T-helper 17 cell (primary cell): ENCODE measurements around the gene TTI1. TPM values are rescaled to one million over a fixed set of nuclear protein-coding genes. Genes with fewer than 3 reads are reported as not detected.
"Not testable (repeated sequence)": the region's sequence is repeated elsewhere in the genome, so short reads cannot be mapped to it uniquely, and the experiment has no call there.

Experiments
- ATAC-seq: fragments of 150-1000 bp; cut with Tn5 transposase; 2 replicates; pipeline ENCODE4 v1.10.0; 2021; ENCODE audit warnings: mild to moderate bottlenecking, moderate library complexity
- DNase-seq, 3 donors: peaks; one replicate each; pipeline versions ENCODE4 v3.0.0 to v3.0.0-alpha.2; 2020 to 2021
- H3K9me3 ChIP-seq: one replicate; pipeline ENCODE4 v1.7.0; 2013; ENCODE audit warnings: low read length, mild to moderate bottlenecking; ENCODE audit not compliant: control insufficient read depth, poor library complexity, severe bottlenecking
- H3K27ac Mint-ChIP-seq: one replicate; pipeline ENCODE4 v1.8.0; 2022; ENCODE audit warnings: mild to moderate bottlenecking, moderate library complexity, mixed read lengths
- H3K27me3 Mint-ChIP-seq: one replicate; pipeline ENCODE4 v1.8.0; 2022; ENCODE audit warnings: mixed read lengths
- H3K36me3 Mint-ChIP-seq: one replicate; pipeline ENCODE4 v1.8.0; 2022; ENCODE audit warnings: low read depth, mixed read lengths
- H3K4me1 Mint-ChIP-seq: one replicate; pipeline ENCODE4 v1.8.0; 2022; ENCODE audit warnings: mild to moderate bottlenecking, mixed read lengths
- H3K4me3 Mint-ChIP-seq: one replicate; pipeline ENCODE4 v1.8.0; 2022; ENCODE audit warnings: mild to moderate bottlenecking, moderate library complexity, mixed read lengths
- total RNA-seq, 4 donors: library from RNA in 2 of 4; stranded (reverse) in 2 of 4; gene quantifications; one replicate each; pipeline ENCODE4 v1.2.3 and lab custom pipeline; 2022 to 2026

TTI1 gene
- total RNA-seq, 2 donors from 2014 or later, result 15.5 to 16.0 TPM

DNA sequence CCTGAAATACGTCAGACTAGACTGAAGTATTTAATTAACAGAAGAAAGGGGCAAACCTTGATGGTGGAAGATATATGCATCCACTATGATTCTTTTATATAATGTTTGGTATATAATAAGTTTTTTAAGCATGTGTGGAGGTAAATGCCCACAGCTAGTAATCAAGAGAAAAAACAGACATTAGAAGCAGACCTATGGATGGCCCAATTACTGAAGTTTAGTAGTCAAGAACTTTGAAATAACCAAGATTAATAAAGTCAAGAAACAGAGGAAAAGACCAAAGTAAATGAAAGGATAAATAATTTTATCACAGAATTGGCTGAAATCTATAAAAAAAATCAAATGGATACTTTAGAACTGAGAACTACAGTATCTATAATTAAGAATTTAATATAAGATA is 15.3 kb downstream of the TTI1 start:
- DNase-seq, result no peak
- Mint-ChIP-seq H3K36me3 (peaks cover 17% of the 10 kb centered on the region), H3K27me3 (no peaks in the 10 kb centered on the region), H3K4me1 (peaks cover 11% of the 10 kb centered on the region), H3K4me3 (no peak overlapping the region), H3K27ac (no peak overlapping the region)
- ATAC-seq, result no peak
- peaks cover 9% of the 10 kb centered on the region for H3K9me3 ChIP-seq

DNA sequence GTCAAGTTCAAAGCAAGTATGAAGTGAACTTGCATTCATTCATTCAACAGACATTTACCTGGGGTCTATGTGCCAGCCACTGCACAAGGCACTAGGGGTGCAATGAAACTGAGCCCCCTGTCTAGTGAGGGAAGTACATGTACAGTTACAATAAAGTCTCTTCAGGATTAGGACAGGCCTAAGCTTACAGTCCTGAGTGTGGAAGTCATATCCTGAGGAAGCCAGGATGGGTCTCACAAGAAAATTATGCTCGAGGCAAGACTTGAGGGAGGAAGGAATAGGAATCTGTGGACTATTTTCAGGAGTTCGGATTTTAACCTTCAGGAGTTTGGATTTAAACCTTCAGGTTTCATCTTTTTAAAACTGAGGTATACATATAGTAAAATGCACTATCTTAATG is 19.4 kb downstream of the TTI1 start:
- Mint-ChIP-seq H3K4me3 (no peak overlapping the region), H3K27ac (peak overlapping the region; percentile 57), H3K36me3 (peaks cover 21% of the 10 kb centered on the region), H3K27me3 (no peaks in the 10 kb centered on the region), H3K4me1 (peaks cover 4% of the 10 kb centered on the region)
- ATAC-seq (no peak), DNase-seq (no peak)
- peaks cover 9% of the 10 kb centered on the region for H3K9me3 ChIP-seq

DNA sequence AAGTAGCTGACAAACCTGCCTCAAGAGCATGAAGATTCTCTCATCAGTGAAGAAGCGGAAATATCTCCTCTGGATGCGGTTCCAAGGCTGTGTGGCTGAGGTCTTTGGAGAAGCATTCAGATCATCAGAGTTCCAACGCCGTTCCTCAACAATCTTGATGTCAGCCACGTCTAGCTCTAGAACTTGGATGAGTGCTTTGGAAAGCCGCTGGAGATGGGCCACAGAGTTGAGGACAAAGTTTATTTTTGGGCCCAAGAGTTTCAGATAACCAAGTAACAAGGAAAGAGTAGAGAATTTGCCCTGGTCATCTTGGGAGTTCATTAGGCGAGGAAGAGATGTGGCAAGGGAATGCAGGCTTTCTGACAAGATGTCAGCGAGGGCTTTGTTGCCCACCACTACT is 20.9 kb downstream of the TTI1 start:
- H3K36me3 Mint-ChIP-seq, result peaks cover 17% of the 10 kb centered on the region
- ATAC-seq, result no peak
- no peak overlapping the region for H3K4me3 Mint-ChIP-seq
- DNase-seq, result no peak
- H3K4me1 Mint-ChIP-seq, result peaks cover 4% of the 10 kb centered on the region
- no peaks in the 10 kb centered on the region for H3K27me3 Mint-ChIP-seq
- no peaks in the 10 kb centered on the region for H3K9me3 ChIP-seq
- no peak overlapping the region for H3K27ac Mint-ChIP-seq

DNA sequence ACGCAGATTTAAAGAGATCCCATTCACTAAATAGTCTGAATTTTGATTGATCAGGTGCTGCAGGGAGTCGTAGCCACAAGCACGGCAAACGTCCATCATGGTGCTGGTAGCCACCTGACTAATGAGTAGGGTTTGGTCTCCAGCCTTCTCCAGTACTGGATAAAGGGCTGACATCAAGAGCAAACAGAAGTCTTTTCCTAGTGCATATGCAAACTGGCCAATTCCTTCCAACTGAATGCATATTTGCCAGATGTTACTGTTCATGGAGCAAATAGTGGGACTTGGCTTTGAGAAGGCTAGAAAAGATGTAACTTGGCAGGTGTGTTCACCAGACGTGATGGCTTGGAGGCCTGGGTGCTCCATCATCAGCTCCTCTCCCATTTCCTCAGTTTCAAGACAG is 21.6 kb downstream of the TTI1 start:
- H3K27ac Mint-ChIP-seq, result no peak overlapping the region
- peaks cover 5% of the 10 kb centered on the region for H3K4me1 Mint-ChIP-seq
- ATAC-seq, result no peak
- H3K27me3 Mint-ChIP-seq, result no peaks in the 10 kb centered on the region
- H3K4me3 Mint-ChIP-seq, result no peak overlapping the region
- H3K9me3 ChIP-seq, result no peaks in the 10 kb centered on the region
- no peak for DNase-seq
- H3K36me3 Mint-ChIP-seq, result peaks cover 14% of the 10 kb centered on the region

DNA sequence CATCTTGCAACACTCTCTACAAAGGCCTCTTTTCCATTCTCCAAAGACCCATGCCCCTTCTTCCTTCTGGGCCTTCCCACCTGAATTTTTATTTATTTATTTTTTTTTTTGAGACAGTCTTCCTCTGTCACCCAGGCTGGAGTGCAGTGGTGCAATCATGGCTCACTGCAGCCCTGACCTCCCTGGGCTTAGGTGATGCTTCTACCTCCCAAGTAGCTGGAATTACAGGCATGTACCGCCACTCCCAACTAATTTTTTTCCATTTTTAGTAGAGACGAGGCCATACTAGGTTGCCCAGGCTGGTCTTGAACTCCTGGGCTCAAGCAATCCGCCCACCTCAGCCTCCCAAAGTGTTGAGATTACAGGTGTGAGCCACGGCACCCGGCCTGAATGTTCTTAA is 23.8 kb downstream of the TTI1 start:
- not testable (repeated sequence) for H3K4me3 Mint-ChIP-seq
- H3K36me3 Mint-ChIP-seq, result peaks cover 10% of the 10 kb centered on the region
- peak overlapping the region; percentile 8 for H3K27ac Mint-ChIP-seq

DNA sequence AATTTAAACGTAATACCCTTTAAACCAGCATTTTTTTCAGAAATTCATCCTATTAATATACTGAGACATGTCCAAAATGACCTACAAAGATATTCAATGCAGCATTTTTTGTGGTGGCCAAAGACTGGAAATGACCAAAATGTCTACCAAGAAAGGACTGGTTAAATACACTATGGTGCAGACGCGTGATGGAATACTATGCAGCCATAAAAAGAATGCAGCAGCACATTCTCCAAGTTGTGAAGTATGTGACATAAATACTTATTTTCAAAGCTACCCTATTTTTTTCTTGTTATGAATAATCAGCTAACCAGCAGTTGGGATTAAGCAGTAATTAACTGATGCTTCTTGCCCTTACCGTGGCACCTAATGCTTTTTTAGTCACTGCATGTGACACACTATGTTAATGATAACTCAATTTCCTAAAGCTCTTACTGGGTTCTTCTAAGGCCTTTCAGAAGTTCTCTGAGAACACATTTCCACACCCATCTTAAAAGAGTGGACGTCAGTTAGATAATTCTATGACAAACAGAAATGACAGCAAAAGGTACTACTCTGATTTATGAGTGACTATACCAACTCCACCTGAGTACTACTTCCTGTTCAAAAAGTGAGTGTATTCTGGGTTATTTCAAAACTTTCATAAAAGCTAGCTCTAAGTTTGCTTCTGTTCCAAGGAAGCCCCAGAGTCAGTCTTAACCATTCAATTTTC is 24.9 kb downstream of the TTI1 start:
- H3K36me3 Mint-ChIP-seq, result peaks cover 9% of the 10 kb centered on the region
- peak overlapping the region; percentile 8 for H3K27ac Mint-ChIP-seq
- no peak for ATAC-seq
- no peak for DNase-seq
- H3K27me3 Mint-ChIP-seq, result no peaks in the 10 kb centered on the region
- H3K4me3 Mint-ChIP-seq, result no peak overlapping the region
- peaks cover 7% of the 10 kb centered on the region for H3K4me1 Mint-ChIP-seq
- no peaks in the 10 kb centered on the region for H3K9me3 ChIP-seq

More for the DNA sequence above, 23.8 kb downstream of the TTI1 start:
- H3K9me3 ChIP-seq, H3K27me3 Mint-ChIP-seq, ATAC-seq, H3K4me1 Mint-ChIP-seq, DNase-seq: not testable (repeated sequence)

DNA sequence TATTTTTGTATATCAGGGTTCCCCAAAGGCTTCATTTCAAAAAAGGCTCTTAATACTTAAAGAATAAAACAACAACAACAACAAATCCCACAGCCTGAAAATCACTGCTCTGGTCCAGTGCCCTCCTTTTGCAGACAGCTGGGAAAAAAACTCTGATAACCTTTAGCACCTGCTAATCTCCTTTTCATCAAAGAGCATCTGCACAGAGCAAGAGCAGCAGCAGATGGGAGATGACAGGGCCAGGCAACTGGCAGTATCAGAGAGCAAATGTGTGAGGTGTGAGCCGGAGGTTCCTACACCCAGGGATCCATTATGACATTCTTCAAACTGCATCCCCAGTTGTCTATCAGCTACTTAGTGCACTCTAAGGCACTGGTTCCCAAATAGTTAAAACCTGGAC is 25.7 kb downstream of the TTI1 start:
- Mint-ChIP-seq H3K27ac (no peak overlapping the region), H3K36me3 (peaks cover 9% of the 10 kb centered on the region), H3K27me3 (no peaks in the 10 kb centered on the region), H3K4me1 (peaks cover 7% of the 10 kb centered on the region), H3K4me3 (no peak overlapping the region)
- ATAC-seq, result no peak
- no peak for DNase-seq
- H3K9me3 ChIP-seq, result no peaks in the 10 kb centered on the region

DNA sequence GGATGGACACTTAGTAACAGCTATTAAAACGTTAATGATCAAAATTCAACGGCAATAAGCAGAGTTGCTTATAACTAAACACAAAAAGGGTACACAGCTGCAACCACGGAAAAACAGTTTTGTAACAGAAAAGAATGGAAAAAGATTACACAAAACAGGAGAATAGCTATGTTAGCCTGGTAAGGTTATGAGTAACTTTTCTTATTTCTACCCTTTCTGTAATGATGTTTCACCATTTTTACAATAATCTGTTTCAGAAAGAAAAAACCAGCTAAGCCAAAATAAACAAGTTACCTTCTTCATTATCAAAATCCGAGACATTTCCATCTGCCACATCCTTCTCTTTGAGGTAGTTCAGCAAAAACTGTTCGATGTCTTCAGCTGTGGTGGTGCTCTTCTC is 27.4 kb downstream of the TTI1 start:
- Mint-ChIP-seq H3K36me3 (peaks cover 9% of the 10 kb centered on the region), H3K4me3 (no peak overlapping the region), H3K27ac (peak overlapping the region; percentile 72), H3K4me1 (peaks cover 9% of the 10 kb centered on the region), H3K27me3 (no peaks in the 10 kb centered on the region)
- ATAC-seq, result no peak
- DNase-seq, result no peak
- H3K9me3 ChIP-seq, result no peaks in the 10 kb centered on the region

DNA sequence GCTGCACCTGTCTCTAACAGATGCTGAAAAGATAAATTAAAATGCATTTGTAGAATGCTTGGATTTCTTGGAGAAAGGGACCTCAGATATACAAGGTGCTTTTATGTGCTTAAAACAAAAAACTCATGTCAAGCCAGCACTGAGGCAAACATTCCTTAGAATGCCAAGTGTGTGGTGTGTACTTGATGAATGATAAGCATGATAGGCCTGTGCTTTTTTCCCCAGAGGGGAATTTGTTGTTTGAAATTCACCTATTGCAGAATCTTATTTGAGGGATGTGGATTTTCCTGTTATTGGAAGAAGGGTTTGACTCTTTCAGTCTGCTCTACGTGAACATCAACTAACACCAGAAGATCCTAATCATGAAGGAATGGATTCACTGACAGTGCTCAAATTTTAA is 28.8 kb downstream of the TTI1 start:
- Mint-ChIP-seq H3K36me3 (peaks cover 16% of the 10 kb centered on the region), H3K4me3 (no peak overlapping the region), H3K27me3 (no peaks in the 10 kb centered on the region), H3K4me1 (peaks cover 14% of the 10 kb centered on the region), H3K27ac (no peak overlapping the region)
- ATAC-seq, result no peak
- H3K9me3 ChIP-seq, result no peaks in the 10 kb centered on the region
- DNase-seq, result no peak

DNA sequence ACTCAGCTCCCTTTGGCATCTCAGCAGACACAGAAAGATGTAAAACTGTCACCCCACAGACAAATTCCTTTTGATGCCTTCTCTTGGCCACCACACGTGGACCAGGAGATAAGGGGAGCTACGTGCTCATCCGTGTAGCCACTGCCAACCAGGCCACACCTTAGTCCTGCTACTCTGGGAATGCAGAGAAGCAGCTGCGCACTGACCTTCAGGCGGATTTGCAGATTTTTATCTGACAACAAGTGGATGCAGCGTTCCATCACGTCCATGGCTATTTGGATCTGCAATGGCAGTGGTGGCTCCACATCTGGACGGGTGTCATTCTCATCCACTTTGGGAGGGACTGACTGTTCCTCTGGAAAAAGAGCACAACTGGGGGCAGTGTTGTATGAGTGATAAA is 30.8 kb downstream of the TTI1 start:
- DNase-seq, result no peak
- no peak overlapping the region for H3K4me3 Mint-ChIP-seq
- H3K4me1 Mint-ChIP-seq, result peaks cover 14% of the 10 kb centered on the region
- peaks cover 17% of the 10 kb centered on the region for H3K36me3 Mint-ChIP-seq
- H3K9me3 ChIP-seq, result no peaks in the 10 kb centered on the region
- H3K27ac Mint-ChIP-seq, result no peak overlapping the region
- H3K27me3 Mint-ChIP-seq, result no peaks in the 10 kb centered on the region
- ATAC-seq, result no peak

DNA sequence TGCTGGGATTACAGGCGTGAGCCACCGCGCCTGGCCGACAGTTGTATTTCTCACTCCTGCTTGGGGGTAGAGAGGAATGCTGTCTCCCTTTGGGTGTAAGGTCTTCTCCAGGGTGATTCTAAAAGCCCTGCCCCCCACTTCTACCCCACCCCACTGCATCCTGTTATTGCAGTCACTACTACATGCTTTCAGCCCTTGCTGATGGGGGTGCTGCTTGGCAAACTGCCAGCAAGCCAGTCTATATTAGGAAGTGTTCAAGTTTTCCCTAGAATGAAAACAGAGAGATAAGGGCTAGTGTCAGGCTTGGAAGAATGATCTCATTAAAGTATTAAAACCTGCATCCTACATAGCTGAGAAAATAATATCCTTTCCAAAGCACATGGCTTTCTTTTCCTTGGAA is 31.3 kb downstream of the TTI1 start:
- DNase-seq, result no peak
- peaks cover 14% of the 10 kb centered on the region for H3K4me1 Mint-ChIP-seq
- no peak for ATAC-seq
- no peaks in the 10 kb centered on the region for H3K27me3 Mint-ChIP-seq
- no peaks in the 10 kb centered on the region for H3K9me3 ChIP-seq
- no peak overlapping the region for H3K27ac Mint-ChIP-seq
- H3K36me3 Mint-ChIP-seq, result peaks cover 17% of the 10 kb centered on the region
- no peak overlapping the region for H3K4me3 Mint-ChIP-seq

DNA sequence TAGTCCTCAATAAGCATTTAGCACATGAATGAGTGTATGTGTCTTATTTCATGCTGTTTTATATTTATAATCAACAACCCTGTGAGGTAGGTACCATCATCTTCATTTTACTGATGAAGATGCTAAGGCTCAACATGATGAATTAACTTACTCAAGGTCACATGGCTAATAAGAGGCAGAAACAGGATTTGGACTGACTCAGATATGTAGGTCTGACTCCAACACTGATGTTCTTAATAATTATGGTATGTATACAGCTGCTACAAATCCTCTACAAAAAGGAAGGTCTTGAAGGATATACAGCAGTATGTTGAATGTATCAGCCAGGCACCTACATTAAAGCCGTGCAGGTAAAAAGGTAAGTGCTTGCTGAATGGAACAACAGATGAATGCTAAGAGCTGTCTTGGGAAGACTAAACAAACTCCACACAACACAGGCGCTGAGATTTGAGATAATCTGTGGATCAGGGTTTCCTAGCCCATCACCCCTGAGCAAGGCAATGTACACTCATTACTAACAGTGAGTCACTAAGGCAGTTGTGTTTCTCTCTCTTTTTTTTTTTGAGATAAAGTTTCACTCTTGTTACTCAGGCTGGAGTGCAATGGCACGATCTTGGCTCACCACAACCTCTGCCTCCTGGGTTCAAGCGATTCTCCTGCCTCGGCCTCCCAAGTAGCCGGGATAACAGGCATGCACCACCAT is 31.9 kb downstream of the TTI1 start:
- no peak overlapping the region for H3K27ac Mint-ChIP-seq
- ATAC-seq (no peak), DNase-seq (no peak)
- H3K27me3 Mint-ChIP-seq, result no peaks in the 10 kb centered on the region
- no peak overlapping the region for H3K4me3 Mint-ChIP-seq
- H3K36me3 Mint-ChIP-seq, result peaks cover 15% of the 10 kb centered on the region
- H3K4me1 Mint-ChIP-seq, result peaks cover 10% of the 10 kb centered on the region
- H3K9me3 ChIP-seq, result no peaks in the 10 kb centered on the region

DNA sequence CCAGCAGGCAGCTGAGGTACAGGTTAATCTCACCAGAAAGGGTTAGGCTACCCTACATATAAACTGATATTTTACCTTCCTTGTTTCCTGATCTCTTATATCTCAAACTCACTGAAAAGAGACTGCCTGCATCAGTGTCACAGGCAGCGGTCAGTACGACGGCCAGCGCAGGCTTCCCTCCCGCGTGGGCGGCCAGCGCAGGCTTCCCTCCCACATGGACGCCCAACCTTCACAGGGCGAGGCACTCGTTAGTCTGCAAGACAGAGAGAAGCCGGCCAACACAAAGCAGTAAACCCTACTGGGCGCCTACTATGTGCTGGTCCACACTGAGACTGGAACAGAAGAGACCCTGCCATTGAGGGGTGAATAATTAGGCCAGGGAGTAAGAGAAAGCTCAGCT is 33.0 kb downstream of the TTI1 start:
- DNase-seq (no peak), ATAC-seq (no peak)
- Mint-ChIP-seq H3K27ac (no peak overlapping the region), H3K36me3 (peaks cover 18% of the 10 kb centered on the region), H3K27me3 (no peaks in the 10 kb centered on the region), H3K4me1 (peaks cover 8% of the 10 kb centered on the region), H3K4me3 (no peak overlapping the region)
- H3K9me3 ChIP-seq, result no peaks in the 10 kb centered on the region
